ENCODE data around the gene MDFIC. TPM values are rescaled to one million over a fixed set of nuclear protein-coding genes. Genes with fewer than 3 reads are reported as not detected.
A peak's percentile ranks its signal among the peaks of the same experiment; 100 is the strongest.

MDFIC gene
- total RNA-seq, 1 experiment from 2014 or later = 72.3 TPM

DNA sequence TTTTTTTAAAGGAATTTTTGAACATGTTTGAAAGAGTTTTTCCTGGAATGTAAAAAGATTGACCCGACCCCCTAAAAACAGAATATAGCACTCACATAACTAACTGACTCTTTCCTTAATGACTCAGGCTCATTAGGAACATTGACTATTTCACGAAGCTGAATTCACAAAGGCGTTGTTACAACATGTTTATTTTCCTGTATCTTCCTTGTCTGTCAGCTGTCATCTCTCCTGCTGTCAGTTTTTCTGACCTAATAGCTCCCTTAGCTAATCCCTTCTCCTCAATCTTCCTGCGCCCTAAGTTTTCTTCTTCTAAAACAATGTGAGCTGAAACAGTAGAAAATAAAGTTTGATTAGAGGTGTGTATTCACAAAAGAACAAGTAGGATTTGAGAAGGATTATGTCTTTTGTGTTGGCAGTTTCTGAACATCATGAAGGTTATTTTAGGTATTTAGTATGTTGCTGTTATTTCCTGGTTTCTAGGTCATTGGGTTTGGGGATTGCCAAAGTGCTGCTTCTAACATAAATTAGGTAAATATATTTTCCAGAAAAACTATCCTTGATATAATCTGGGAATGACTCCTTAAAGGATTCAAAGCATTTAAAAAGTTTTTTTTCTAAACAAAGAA lies 4.6 kb upstream of the MDFIC start:
- no peaks in the 10 kb centered on the region for H3K27me3 ChIP-seq
- H3K27ac ChIP-seq = no peak overlapping the region
- DNase-seq = no peak
- H3K4me3 ChIP-seq = no peak overlapping the region
- no peaks in the 10 kb centered on the region for H3K4me1 ChIP-seq
- H3K9me3 ChIP-seq (replicated peaks) = no peaks in the 10 kb centered on the region
- H3K36me3 ChIP-seq = no peaks in the 10 kb centered on the region

DNA sequence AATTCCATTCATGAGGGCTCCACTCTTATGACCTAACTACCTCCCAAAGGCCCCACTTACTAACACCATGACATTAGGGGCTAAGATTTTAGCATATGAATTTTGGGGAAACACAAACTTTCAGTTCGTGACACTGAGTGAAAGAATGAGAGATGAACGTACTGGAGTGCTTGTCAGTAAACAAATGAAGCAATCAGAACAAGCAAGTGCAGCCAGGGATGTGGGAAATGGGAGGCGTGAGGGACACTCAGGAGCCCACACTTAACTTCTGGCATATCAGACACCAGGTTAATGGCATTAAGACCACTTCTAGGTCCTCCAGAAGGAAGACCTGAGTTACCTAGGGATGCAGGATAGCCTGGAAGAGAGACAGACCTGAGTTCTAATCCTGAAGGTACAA lies 2.3 kb upstream of the MDFIC start:
- H3K4me1 ChIP-seq = peaks cover under 1% of the 10 kb centered on the region
- peaks cover under 1% of the 10 kb centered on the region for H3K36me3 ChIP-seq

DNA sequence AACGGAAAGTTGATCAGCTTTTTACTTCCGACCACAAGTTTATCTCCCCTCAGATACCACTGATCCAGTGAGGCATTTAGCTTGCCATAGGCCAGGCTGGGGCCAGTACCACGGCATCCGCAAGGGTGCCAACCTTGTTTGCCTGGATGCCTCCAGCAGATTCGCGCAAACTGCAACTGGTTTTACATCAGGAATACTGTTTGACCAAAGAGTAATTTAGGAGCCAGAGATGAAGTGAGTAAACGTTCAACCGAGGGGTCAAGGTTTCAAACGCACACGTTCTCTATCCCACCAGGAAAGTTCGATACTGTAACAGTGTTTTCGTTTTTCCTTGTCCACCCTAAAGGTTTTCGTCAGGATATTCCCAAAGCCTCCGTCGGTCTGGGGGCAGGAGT lies 266 bp upstream of the MDFIC start:
- Histone ChIP-seq H3K27ac (no peak overlapping the region; the same call in 1 of the 2 replicates), H3K4me1 (peaks cover 4% of the 10 kb centered on the region), H3K27me3 (no peaks in the 10 kb centered on the region), H3K36me3 (peaks cover 14% of the 10 kb centered on the region), H3K9me3 (replicated peaks) (no peaks in the 10 kb centered on the region), H3K4me3 (no peak overlapping the region)
- DNase-seq = no peak

More for the DNA sequence above, 2.3 kb upstream of the MDFIC start:
- H3K9me3 ChIP-seq (replicated peaks) = no peaks in the 10 kb centered on the region
- no peak overlapping the region for H3K27ac ChIP-seq
- H3K27me3 ChIP-seq = no peaks in the 10 kb centered on the region
- DNase-seq = no peak
- no peak overlapping the region for H3K4me3 ChIP-seq

DNA sequence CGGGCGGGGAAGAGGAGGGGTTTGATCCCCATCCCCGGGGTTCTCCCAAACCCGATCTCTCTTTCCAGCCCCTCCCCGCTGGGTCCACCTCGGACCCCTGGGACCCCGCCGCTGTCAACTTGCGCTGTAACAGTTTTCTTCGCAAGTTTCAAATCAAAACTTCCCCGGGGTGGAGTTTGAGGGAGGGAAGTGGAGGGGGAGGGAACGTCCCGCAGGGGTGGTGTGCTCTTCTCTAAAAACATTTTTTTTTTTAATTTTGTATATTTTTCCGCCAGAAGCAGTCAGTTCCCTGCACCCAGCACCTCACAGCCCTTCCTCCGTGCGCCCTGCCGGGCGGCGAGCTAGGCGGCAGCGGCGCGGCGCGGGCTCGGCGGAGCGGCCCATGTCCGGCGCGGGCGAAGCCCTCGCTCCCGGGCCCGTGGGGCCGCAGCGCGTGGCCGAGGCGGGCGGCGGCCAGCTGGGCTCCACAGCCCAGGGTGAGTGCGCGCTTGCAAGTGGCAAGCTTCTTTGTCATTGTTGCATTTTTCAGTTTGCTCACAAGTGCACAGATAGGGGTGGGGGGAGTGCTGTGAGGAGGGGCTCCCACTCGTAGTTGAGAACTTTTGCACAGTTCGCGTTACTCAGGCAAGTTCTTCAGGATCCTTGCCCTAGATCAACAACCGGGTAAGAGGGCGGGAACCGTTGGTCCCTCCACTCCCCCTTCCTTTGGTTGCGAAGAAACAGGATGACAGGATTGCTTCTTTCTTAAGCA lies 933 bp downstream of the MDFIC start:
- H3K27ac ChIP-seq = peak overlapping the region; percentile 92
- DNase-seq = peak; percentile 64 to 78
- H3K9me3 ChIP-seq (replicated peaks) = no peaks in the 10 kb centered on the region
- H3K4me3 ChIP-seq = peak overlapping the region; percentile 88
- no peaks in the 10 kb centered on the region for H3K27me3 ChIP-seq
- H3K36me3 ChIP-seq = peaks cover 21% of the 10 kb centered on the region
- peaks cover 4% of the 10 kb centered on the region for H3K4me1 ChIP-seq

DNA sequence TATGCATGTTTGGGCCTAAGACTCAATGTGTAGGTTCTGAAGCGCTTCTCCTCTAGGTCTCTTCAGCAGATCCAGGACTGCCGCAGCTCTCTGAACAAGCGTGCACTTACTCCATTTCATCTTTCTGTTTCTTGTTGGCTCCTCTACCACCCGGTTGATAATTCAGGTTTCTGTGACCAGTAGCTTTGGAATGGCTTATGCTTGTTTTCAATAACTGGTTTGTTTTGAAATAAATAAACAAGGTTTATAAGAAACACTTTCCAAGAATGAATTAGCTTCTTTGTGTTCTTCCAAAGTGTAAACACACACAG lies 1.5 kb downstream of the MDFIC start:
- Histone ChIP-seq H3K4me1 (peaks cover 4% of the 10 kb centered on the region), H3K4me3 (peak overlapping the region; percentile 88), H3K27me3 (no peaks in the 10 kb centered on the region), H3K36me3 (peaks cover 23% of the 10 kb centered on the region), H3K27ac (peak overlapping the region; percentile 92), H3K9me3 (replicated peaks) (no peaks in the 10 kb centered on the region)
- no peak for DNase-seq

- H3K4me1 ChIP-seq = peaks cover 4% of the 10 kb centered on the region
- H3K4me3 ChIP-seq = peak overlapping the region; percentile 88
- no peaks in the 10 kb centered on the region for H3K9me3 ChIP-seq (replicated peaks)
- H3K27me3 ChIP-seq = no peaks in the 10 kb centered on the region
- peaks cover 23% of the 10 kb centered on the region for H3K36me3 ChIP-seq
- H3K27ac ChIP-seq = peak overlapping the region; percentile 92
- no peak for DNase-seq
These were observed 2.3 kb downstream of the MDFIC start for GRCh38 chr7:114924038-114924712.

- Histone ChIP-seq H3K9me3 (replicated peaks) (no peaks in the 10 kb centered on the region), H3K36me3 (peaks cover 27% of the 10 kb centered on the region), H3K27ac (no peak overlapping the region), H3K4me3 (no peak overlapping the region), H3K4me1 (peaks cover 11% of the 10 kb centered on the region), H3K27me3 (no peaks in the 10 kb centered on the region)
- DNase-seq = no peak
These were observed 3.5 kb downstream of the MDFIC start for GRCh38 chr7:114925434-114925833.

- DNase-seq = no peak
- H3K9me3 ChIP-seq (replicated peaks) = 0 out of 2 replicates have a peak, but pooled peaks cover 3% of the 10 kb centered on the region
These were observed 6.2 kb downstream of the MDFIC start for GRCh38 chr7:114928060-114928459.

DNA sequence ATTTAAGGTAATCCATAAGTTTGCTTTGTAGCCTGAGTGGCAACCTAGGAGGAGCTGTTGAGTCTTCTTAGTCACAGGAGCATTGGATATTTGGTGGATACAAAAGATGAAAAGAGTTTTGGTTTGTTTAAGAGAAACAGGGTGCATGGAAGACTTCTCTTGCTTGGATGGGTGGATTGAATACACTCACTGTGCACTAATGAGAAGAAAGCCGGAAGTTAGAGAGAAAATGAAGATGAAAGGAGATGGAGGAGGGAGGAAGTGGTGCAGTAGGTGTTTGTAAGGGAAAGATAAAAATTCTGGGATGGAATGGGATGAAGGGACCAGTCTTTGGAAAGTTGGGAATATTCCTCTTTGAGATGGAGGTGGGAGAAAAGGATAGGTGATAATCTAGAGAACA lies 7.7 kb downstream of the MDFIC start:
- peaks cover 18% of the 10 kb centered on the region for H3K4me1 ChIP-seq
- H3K9me3 ChIP-seq (replicated peaks) = 0 out of 2 replicates have a peak, but pooled peaks cover 3% of the 10 kb centered on the region
- H3K36me3 ChIP-seq = peaks cover 29% of the 10 kb centered on the region
- H3K27ac ChIP-seq = no peak overlapping the region
- H3K27me3 ChIP-seq = no peaks in the 10 kb centered on the region
- DNase-seq = no peak
- H3K4me3 ChIP-seq = no peak overlapping the region

More at GRCh38 chr7:114928060-114928459, 6.2 kb downstream of the MDFIC start:
- Histone ChIP-seq H3K36me3 (peaks cover 30% of the 10 kb centered on the region), H3K4me1 (peaks cover 19% of the 10 kb centered on the region), H3K4me3 (no peak overlapping the region), H3K27me3 (no peaks in the 10 kb centered on the region), H3K27ac (no peak overlapping the region)

- peaks cover 27% of the 10 kb centered on the region for H3K36me3 ChIP-seq
- peaks cover 15% of the 10 kb centered on the region for H3K4me1 ChIP-seq
- H3K27me3 ChIP-seq = no peaks in the 10 kb centered on the region
- no peak for DNase-seq
- no peak overlapping the region for H3K4me3 ChIP-seq
- H3K9me3 ChIP-seq (replicated peaks) = 0 out of 2 replicates have a peak, but pooled peaks cover 3% of the 10 kb centered on the region
- no peak overlapping the region for H3K27ac ChIP-seq
These were observed 8.3 kb downstream of the MDFIC start for GRCh38 chr7:114930107-114930661.

DNA sequence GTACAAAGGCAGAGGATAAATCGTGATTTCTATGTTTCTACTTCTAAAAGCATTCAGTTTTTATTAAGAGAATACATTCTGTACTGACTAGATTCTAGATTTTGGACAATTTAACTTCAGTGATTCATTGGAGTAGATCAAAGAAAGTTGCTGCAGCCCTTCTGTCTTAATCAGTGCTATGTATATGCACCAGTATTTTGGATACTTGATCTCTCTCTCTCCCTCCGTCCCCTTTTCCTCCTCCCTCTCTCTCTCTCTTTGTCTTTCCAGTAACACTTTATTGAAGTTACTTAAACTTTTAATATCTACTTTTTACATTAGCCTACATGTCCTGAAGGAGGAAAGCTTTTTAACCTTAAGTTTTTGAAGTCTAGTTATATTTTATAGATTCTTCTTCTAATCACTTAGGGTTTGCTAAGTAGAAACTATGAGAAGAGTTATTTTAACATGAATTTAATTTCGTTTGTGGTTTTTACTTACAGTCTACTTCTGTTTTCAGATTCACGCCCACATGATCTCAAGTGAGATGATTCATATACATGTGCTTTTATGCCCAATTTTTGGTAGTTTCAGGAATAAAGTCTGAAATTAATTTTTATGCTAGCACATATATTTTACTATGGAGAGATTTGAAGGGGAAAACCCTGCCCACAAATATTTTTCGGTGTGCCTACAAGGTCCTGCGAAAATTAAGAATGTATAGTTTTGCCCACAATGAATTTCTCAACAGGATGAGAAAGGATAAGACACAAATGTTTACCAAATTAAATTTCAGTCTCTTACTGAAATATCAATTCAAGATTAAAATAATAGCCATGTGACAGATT lies 9.1 kb downstream of the MDFIC start:
- Histone ChIP-seq H3K27me3 (no peaks in the 10 kb centered on the region), H3K4me3 (no peak overlapping the region), H3K36me3 (peaks cover 19% of the 10 kb centered on the region), H3K9me3 (replicated peaks) (0 out of 2 replicates have a peak, but pooled peaks cover 3% of the 10 kb centered on the region), H3K27ac (no peak overlapping the region), H3K4me1 (peaks cover 15% of the 10 kb centered on the region)
- peak in 1 of 2 experiments; percentile 22 for DNase-seq

- no peaks in the 10 kb centered on the region for H3K27me3 ChIP-seq
- H3K27ac ChIP-seq = no peak overlapping the region
- no peak overlapping the region for H3K4me3 ChIP-seq
- 0 out of 2 replicates have a peak, but pooled peaks cover 3% of the 10 kb centered on the region for H3K9me3 ChIP-seq (replicated peaks)
- peaks cover 15% of the 10 kb centered on the region for H3K4me1 ChIP-seq
- DNase-seq = no peak
- H3K36me3 ChIP-seq = peaks cover 16% of the 10 kb centered on the region
These were observed 9.7 kb downstream of the MDFIC start for GRCh38 chr7:114931656-114932011.

GRCh38 chr7:114932991-114933390 lies 11.1 kb downstream of the MDFIC start:
- no peak for DNase-seq

DNA sequence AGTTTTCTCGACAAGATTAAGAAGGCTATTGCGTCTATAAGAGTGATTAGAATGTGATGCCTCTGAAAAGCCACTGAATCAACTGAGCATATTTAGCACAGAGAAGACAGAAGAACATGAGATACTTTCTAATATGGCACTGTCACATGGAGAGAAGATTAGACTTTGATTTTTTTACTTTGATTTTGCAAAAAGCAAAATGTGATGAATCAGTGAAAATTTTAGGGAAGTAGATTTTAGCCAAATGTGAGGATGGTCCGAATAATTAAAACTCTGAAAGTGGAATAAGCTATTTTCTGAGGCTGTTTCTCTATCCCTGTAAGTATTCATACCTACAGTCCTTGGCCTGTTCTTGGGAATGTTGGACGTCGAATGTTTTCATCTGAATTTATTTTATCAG lies 11.8 kb downstream of the MDFIC start:
- Histone ChIP-seq H3K4me1 (peaks cover 15% of the 10 kb centered on the region), H3K4me3 (no peak overlapping the region), H3K36me3 (peaks cover 21% of the 10 kb centered on the region), H3K27me3 (no peaks in the 10 kb centered on the region), H3K9me3 (replicated peaks) (0 out of 2 replicates have a peak, but pooled peaks cover 3% of the 10 kb centered on the region), H3K27ac (no peak overlapping the region)
- no peak for DNase-seq

More at GRCh38 chr7:114932991-114933390, 11.1 kb downstream of the MDFIC start:
- Histone ChIP-seq H3K27me3 (no peaks in the 10 kb centered on the region), H3K27ac (no peak overlapping the region), H3K4me3 (no peak overlapping the region), H3K9me3 (replicated peaks) (0 out of 2 replicates have a peak, but pooled peaks cover 3% of the 10 kb centered on the region), H3K36me3 (peaks cover 18% of the 10 kb centered on the region), H3K4me1 (peaks cover 15% of the 10 kb centered on the region)
